ENCODE data around the gene RAB3C. TPM values are rescaled to one million over a fixed set of nuclear protein-coding genes. Genes with fewer than 3 reads are reported as not detected.

Gene RAB3C
- total and polyA plus RNA-seq, 4 experiments from 2014 or later: not detected

- CTCF ChIA-PET (ENCODE audit: partially characterized antibody): no interaction called here
- H3K27me3 ChIP-seq (ENCODE audit: insufficient read depth, low read length): no peaks in the 10 kb centered on the region
- H3K27me3 Mint-ChIP-seq: no peaks in the 10 kb centered on the region
- H3K27ac Mint-ChIP-seq: peak overlapping the region; percentile 49 to 95 (median 88)
- H3K4me1 ChIP-seq (ENCODE audit: insufficient read depth, low read length): peaks cover 22% of the 10 kb centered on the region
- DNase-seq: peak in 4 of 5 donors; percentile 23 to 34 (median 29)
- intact Hi-C loops (cut with micrococcal nuclease): no loop called here
- H3K36me3 Mint-ChIP-seq: no peaks in the 10 kb centered on the region
- H3K9me3 Mint-ChIP-seq: peaks cover 0 to 2% (median 0%) of the 10 kb centered on the region in 8 donors
- no peaks in the 10 kb centered on the region for H3K9me3 ChIP-seq (ENCODE audit: control insufficient read depth in 1 of 2, low read length in 2 of 2)
- H3K27ac ChIP-seq (ENCODE audit: low read depth, low read length): peak overlapping the region; percentile 34
- H3K4me3 Mint-ChIP-seq: peak overlapping the region; percentile 83 to 92 (median 87)
- peak overlapping the region; percentile 1 to 48 for H3K4me3 ChIP-seq (ENCODE audit: low read length in 2 of 2)
- H3K36me3 ChIP-seq (ENCODE audit: insufficient read depth, low read length): no peaks in the 10 kb centered on the region
- peaks cover 29 to 35% (median 33%) of the 10 kb centered on the region in 4 donors for H3K4me1 Mint-ChIP-seq
- POLR2A ChIA-PET (ENCODE audit: partially characterized antibody): no interaction called here
These were observed 176.9 kb downstream of the RAB3C start for GRCh38 chr5:58759745-58760144.

DNA sequence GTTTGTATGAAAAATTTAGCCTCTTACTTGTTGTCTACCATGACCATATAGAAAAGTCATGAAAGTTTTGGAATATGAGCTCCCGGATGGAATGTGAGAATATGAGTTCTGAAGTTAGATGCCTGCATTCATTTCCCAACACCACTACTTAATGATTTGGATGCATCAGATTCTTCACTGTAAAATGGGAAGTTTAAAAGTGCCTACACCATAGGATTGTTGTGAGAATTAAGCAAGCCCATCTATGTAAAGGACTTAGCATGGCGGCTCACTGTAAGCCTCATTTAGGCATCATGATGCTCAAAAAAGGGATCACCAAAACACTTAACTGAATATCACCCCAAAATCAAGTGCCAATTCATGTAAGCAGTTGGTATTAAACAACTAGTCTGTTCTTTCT lies 177.3 kb downstream of the RAB3C start:
- Histone ChIP-seq H3K4me3 (ENCODE audit: low read length in 2 of 2) (peak overlapping the region; percentile 1 to 48), H3K9me3 (ENCODE audit: control insufficient read depth in 1 of 2, low read length in 2 of 2) (no peaks in the 10 kb centered on the region), H3K27me3 (ENCODE audit: insufficient read depth, low read length) (no peaks in the 10 kb centered on the region), H3K4me1 (ENCODE audit: insufficient read depth, low read length) (peaks cover 22% of the 10 kb centered on the region), H3K36me3 (ENCODE audit: insufficient read depth, low read length) (no peaks in the 10 kb centered on the region), H3K27ac (ENCODE audit: low read depth, low read length) (peak overlapping the region; percentile 34)
- intact Hi-C loops (cut with micrococcal nuclease): no loop called here
- ChIA-PET CTCF (ENCODE audit: partially characterized antibody) (no interaction called here), POLR2A (ENCODE audit: partially characterized antibody) (no interaction called here)
- no peak for DNase-seq
- H3K4me3 Mint-ChIP-seq: peak overlapping the region; percentile 83 to 92 (median 87)
- peak overlapping the region; percentile 49 to 95 (median 88) for H3K27ac Mint-ChIP-seq
- H3K27me3 Mint-ChIP-seq: no peaks in the 10 kb centered on the region
- peaks cover 29 to 35% (median 33%) of the 10 kb centered on the region in 4 donors for H3K4me1 Mint-ChIP-seq
- H3K36me3 Mint-ChIP-seq: no peaks in the 10 kb centered on the region
- H3K9me3 Mint-ChIP-seq: peaks cover 0 to 2% (median 0%) of the 10 kb centered on the region in 8 donors

GRCh38 chr5:58761407-58761806 lies 178.5 kb downstream of the RAB3C start:
- DNase-seq: peak in 4 of 5 donors; percentile 3 to 34 (median 14)
- intact Hi-C loops (cut with micrococcal nuclease): no loop called here
- POLR2A ChIA-PET (ENCODE audit: partially characterized antibody): no interaction called here
- CTCF ChIA-PET (ENCODE audit: partially characterized antibody): interaction anchor here (0.7 kb wide), 1 partner anchor 9 kb away, joined by 3 read pairs; no protein-coding TSS in a partner anchor
- Mint-ChIP-seq H3K4me3 (peak overlapping the region in 3 of 8 donors; percentile 49 to 71 (median 66)), H3K27ac (peak overlapping the region in 5 of 7 donors; percentile 0 to 83 (median 24)), H3K27me3 (peaks cover 0 to 1% of the 10 kb centered on the region in 2 donors), H3K4me1 (peaks cover 29 to 37% (median 34%) of the 10 kb centered on the region in 4 donors), H3K36me3 (no peaks in the 10 kb centered on the region), H3K9me3 (peaks cover 0 to 2% (median 0%) of the 10 kb centered on the region in 8 donors)
- Histone ChIP-seq H3K27ac (ENCODE audit: low read depth, low read length) (no peak overlapping the region), H3K36me3 (ENCODE audit: insufficient read depth, low read length) (no peaks in the 10 kb centered on the region), H3K9me3 (ENCODE audit: control insufficient read depth in 1 of 2, low read length in 2 of 2) (no peaks in the 10 kb centered on the region), H3K27me3 (ENCODE audit: insufficient read depth, low read length) (no peaks in the 10 kb centered on the region), H3K4me1 (ENCODE audit: insufficient read depth, low read length) (peaks cover 22% of the 10 kb centered on the region), H3K4me3 (ENCODE audit: low read length in 2 of 2) (no peak overlapping the region)

GRCh38 chr5:58763390-58763789 lies 180.5 kb downstream of the RAB3C start:
- H3K9me3 ChIP-seq (ENCODE audit: control insufficient read depth in 1 of 2, low read length in 2 of 2): no peaks in the 10 kb centered on the region
- H3K27ac Mint-ChIP-seq: peak overlapping the region in 2 of 7 donors; percentile 2 to 9
- POLR2A ChIA-PET (ENCODE audit: partially characterized antibody): no interaction called here
- H3K9me3 Mint-ChIP-seq: no peaks in the 10 kb centered on the region
- H3K4me1 Mint-ChIP-seq: peaks cover 29 to 35% (median 33%) of the 10 kb centered on the region in 4 donors
- DNase-seq: no peak
- H3K4me1 ChIP-seq (ENCODE audit: insufficient read depth, low read length): peaks cover 22% of the 10 kb centered on the region
- H3K36me3 Mint-ChIP-seq: no peaks in the 10 kb centered on the region
- H3K36me3 ChIP-seq (ENCODE audit: insufficient read depth, low read length): no peaks in the 10 kb centered on the region
- intact Hi-C loops (cut with micrococcal nuclease): no loop called here
- H3K27me3 Mint-ChIP-seq: peaks cover 1 to 3% of the 10 kb centered on the region in 2 donors
- CTCF ChIA-PET (ENCODE audit: partially characterized antibody): no interaction called here
- H3K27ac ChIP-seq (ENCODE audit: low read depth, low read length): no peak overlapping the region
- no peaks in the 10 kb centered on the region for H3K27me3 ChIP-seq (ENCODE audit: insufficient read depth, low read length)
- H3K4me3 ChIP-seq (ENCODE audit: low read length in 2 of 2): no peak overlapping the region
- H3K4me3 Mint-ChIP-seq: no peak overlapping the region

- no peak overlapping the region for H3K27ac ChIP-seq (ENCODE audit: low read depth, low read length)
- H3K4me3 ChIP-seq (ENCODE audit: low read length in 2 of 2): no peak overlapping the region
- H3K9me3 Mint-ChIP-seq: no peaks in the 10 kb centered on the region
- H3K36me3 Mint-ChIP-seq: no peaks in the 10 kb centered on the region
- no peaks in the 10 kb centered on the region for H3K36me3 ChIP-seq (ENCODE audit: insufficient read depth, low read length)
- peaks cover 14% of the 10 kb centered on the region for H3K4me1 ChIP-seq (ENCODE audit: insufficient read depth, low read length)
- peaks cover 1 to 3% of the 10 kb centered on the region in 2 donors for H3K27me3 Mint-ChIP-seq
- no peak overlapping the region for H3K4me3 Mint-ChIP-seq
- ChIA-PET POLR2A (ENCODE audit: partially characterized antibody) (no interaction called here), CTCF (ENCODE audit: partially characterized antibody) (no interaction called here)
- H3K4me1 Mint-ChIP-seq: peaks cover 24 to 27% (median 25%) of the 10 kb centered on the region in 4 donors
- H3K9me3 ChIP-seq (ENCODE audit: control insufficient read depth in 1 of 2, low read length in 2 of 2): no peaks in the 10 kb centered on the region
- no peaks in the 10 kb centered on the region for H3K27me3 ChIP-seq (ENCODE audit: insufficient read depth, low read length)
- DNase-seq: no peak
- H3K27ac Mint-ChIP-seq: no peak overlapping the region
- intact Hi-C loops (cut with micrococcal nuclease): no loop called here
These were observed 181.3 kb downstream of the RAB3C start for GRCh38 chr5:58764199-58764598.

DNA sequence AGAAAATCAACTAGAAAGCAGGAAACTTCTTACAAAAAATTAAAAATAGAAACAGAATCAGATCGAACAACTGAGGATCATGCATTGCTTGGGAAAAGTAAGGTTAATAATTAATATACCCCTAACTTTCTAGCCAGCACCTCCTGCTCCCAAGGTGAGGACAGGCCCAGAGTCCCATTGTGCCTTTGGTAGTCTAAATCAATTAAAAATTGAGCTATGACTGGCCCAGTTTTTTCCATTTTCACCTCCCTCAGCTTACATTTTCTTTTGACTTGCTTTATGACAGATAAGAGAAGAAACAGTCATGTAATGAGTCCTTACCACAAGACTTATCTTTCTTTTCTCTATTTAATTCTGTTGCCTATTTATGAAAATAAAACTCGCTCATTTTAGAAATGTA lies 182.2 kb downstream of the RAB3C start:
- CTCF ChIA-PET (ENCODE audit: partially characterized antibody): no interaction called here
- Mint-ChIP-seq H3K27me3 (peaks cover 1 to 3% of the 10 kb centered on the region in 2 donors), H3K4me1 (peaks cover 17 to 18% (median 18%) of the 10 kb centered on the region in 4 donors), H3K36me3 (no peaks in the 10 kb centered on the region), H3K9me3 (no peaks in the 10 kb centered on the region), H3K27ac (no peak overlapping the region), H3K4me3 (no peak overlapping the region)
- POLR2A ChIA-PET (ENCODE audit: partially characterized antibody): no interaction called here
- H3K9me3 ChIP-seq (ENCODE audit: control insufficient read depth in 1 of 2, low read length in 2 of 2): no peaks in the 10 kb centered on the region
- intact Hi-C loops (cut with micrococcal nuclease): no loop called here
- no peaks in the 10 kb centered on the region for H3K36me3 ChIP-seq (ENCODE audit: insufficient read depth, low read length)
- DNase-seq: no peak
- no peaks in the 10 kb centered on the region for H3K27me3 ChIP-seq (ENCODE audit: insufficient read depth, low read length)
- no peak overlapping the region for H3K27ac ChIP-seq (ENCODE audit: low read depth, low read length)
- no peak overlapping the region for H3K4me3 ChIP-seq (ENCODE audit: low read length in 2 of 2)
- H3K4me1 ChIP-seq (ENCODE audit: insufficient read depth, low read length): peaks cover 10% of the 10 kb centered on the region

DNA sequence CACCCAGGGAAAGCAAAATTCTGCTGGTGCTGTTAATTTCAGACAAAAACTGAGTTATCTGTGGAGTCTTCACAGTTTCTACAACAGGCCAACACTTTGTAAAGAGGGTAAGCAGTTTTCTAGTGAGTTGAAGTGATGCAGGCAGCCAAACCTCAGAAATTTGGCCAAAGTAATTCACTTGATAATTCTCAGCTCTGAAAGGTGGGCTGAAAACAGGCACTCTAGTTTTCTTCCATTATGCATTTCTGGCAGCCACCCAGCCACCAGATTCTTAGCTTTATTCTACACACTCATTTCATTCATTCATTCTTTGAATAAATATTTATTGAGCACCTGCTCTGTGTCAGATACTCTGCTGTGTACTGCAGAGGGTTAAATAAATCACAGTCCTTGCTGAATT lies 184.2 kb downstream of the RAB3C start:
- Mint-ChIP-seq H3K27me3 (peaks cover 1 to 4% of the 10 kb centered on the region in 2 donors), H3K4me3 (no peak overlapping the region), H3K27ac (no peak overlapping the region), H3K9me3 (no peaks in the 10 kb centered on the region), H3K36me3 (no peaks in the 10 kb centered on the region), H3K4me1 (peaks cover 0 to 5% (median 4%) of the 10 kb centered on the region in 4 donors)
- H3K4me3 ChIP-seq (ENCODE audit: low read length in 2 of 2): no peak overlapping the region
- CTCF ChIA-PET (ENCODE audit: partially characterized antibody): no interaction called here
- POLR2A ChIA-PET (ENCODE audit: partially characterized antibody): no interaction called here
- no peak for DNase-seq
- H3K9me3 ChIP-seq (ENCODE audit: control insufficient read depth in 1 of 2, low read length in 2 of 2): no peaks in the 10 kb centered on the region
- H3K4me1 ChIP-seq (ENCODE audit: insufficient read depth, low read length): no peaks in the 10 kb centered on the region
- no peak overlapping the region for H3K27ac ChIP-seq (ENCODE audit: low read depth, low read length)
- H3K36me3 ChIP-seq (ENCODE audit: insufficient read depth, low read length): no peaks in the 10 kb centered on the region
- no peaks in the 10 kb centered on the region for H3K27me3 ChIP-seq (ENCODE audit: insufficient read depth, low read length)
- intact Hi-C loops (cut with micrococcal nuclease): no loop called here

Data from CD4-positive, alpha-beta memory T cell (primary cell).